Activated CD8-positive, alpha-beta memory T cell treated with anti-CD3 and anti-CD28 coated beads, Interleukin-2, amount 50 U/mL, for 1 hour (primary cell): ENCODE results near the gene MYZAP.

Experiments used
- DNase-seq: peaks from one replicate; pipeline ENCODE4 v3.0.0-alpha.2; 2020; ENCODE audit errors: extremely low read depth

The MYZAP gene, protein sequence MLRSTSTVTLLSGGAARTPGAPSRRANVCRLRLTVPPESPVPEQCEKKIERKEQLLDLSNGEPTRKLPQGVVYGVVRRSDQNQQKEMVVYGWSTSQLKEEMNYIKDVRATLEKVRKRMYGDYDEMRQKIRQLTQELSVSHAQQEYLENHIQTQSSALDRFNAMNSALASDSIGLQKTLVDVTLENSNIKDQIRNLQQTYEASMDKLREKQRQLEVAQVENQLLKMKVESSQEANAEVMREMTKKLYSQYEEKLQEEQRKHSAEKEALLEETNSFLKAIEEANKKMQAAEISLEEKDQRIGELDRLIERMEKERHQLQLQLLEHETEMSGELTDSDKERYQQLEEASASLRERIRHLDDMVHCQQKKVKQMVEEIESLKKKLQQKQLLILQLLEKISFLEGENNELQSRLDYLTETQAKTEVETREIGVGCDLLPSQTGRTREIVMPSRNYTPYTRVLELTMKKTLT

DNA sequence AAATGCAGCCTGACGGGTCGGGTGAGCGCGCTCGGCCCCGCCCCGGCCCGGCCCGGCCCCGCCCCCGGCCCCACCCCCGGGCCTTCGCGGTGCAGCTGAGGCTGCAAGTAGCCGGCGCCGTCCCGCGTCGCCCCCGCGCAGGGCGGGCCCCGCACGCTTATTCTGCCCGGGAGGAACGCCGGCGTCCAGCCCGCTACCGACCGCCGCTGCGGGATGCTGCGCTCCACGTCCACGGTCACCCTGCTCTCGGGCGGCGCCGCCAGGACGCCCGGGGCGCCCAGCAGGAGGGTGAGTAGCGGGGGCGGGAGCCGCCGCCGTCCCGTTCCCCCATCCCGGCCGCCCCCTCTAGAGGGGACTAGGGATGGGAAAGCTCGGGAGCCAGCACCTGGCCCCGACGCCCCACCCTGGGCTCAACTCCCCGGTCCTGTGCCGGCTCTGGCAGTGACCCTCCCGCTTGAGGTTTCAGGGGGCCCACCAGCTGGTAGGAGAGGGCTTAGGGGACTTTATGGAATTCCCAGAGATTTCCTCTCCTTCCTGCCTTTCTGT, at the start of gene MYZAP:
Gene MYZAP (plus strand): TSS at position 83 of the 546 bp plus-strand sequence. CDS start 131 bp downstream, at position 214.
- DNase-seq: no peak

DNA sequence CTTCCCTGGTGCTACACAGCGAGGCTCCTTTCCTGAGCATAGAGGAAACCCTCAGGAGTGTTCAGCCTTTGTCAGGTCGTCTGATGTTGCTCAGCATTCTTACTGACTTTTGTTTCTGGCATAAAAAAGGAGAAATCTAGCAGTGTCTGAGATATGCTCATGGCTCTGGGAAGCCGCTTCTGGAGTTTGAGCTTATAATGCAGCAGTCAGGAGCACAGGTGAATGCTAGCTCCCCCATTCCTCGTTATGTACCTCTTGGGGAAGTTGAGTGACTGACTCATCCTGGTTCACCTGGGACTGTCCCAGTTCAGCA, 49.2 kb upstream of the MYZAP start:
- no peak for DNase-seq

DNA sequence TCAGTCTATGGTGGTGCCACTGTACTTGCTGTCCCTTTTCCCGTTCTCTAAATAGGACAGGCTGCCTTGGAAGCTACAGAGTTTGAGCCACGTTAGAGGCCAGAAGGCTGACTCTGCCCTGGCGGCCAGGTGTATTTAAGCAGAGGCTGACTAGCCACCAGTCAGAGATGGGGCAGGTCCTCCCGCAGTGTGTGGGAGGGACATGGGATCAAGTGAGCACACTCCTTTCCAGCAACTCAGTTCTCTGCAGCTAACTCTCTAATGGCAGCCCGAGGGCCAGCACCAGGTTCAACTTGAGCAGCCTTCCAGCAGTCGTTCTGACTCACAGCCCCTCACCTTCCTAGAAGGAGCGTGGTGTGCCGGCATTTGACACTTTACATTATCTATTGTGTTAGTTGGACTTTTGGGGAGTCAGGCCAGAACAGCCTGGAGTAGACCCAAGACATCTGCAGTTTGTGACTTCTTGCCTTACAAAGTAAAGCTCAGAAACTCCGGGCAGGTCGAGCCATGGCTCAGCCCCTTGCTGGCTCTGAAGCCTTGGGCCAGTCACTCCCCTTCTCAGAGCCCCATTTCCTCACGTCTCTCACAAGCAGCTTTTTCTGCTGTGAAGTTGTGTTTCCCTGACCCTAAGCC, 46.7 kb upstream of the MYZAP start:
- no peak for DNase-seq

DNA sequence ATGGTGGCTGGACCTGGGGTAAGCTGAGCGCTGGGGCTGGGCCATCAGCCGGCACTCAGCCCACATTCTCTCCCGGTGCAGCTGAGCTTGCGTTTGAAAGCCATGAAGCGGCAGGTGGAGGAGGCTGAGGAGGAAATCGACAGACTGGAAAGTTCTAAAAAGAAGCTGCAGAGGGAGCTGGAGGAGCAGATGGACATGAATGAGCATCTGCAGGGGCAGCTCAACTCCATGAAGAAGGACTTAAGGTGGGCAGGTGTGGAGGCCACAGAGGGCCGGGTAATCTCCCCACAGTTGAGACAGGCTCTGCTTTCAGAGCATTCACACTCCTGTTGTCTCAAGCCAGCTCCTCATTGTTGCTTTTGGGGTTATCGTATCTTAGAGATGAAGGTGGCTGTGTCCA, 45.7 kb upstream of the MYZAP start:
- DNase-seq: no peak

DNA sequence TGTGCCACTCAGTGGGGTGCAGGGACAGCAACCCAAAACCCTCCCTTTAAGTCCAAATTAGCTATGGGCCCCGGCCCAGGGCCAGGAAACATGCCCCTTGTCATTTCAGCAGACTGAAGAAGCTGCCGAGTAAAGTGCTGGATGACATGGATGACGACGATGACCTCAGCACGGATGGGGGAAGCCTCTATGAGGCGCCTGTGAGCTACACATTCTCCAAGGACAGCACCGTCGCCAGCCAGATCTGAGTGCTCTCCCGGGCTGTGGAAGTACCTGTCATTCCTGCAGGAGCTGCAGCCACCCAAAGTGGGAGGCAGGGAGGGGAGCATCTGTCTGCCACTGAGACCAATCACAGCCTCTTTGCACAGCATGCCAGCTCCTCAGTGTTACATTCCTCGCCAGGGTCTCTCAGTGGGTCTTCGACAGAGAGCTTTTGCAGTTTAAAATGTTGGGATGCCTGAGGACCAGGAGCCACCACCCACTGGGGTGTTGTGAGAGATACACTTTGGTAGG, 44.4 kb upstream of the MYZAP start:
- DNase-seq: no peak

DNA sequence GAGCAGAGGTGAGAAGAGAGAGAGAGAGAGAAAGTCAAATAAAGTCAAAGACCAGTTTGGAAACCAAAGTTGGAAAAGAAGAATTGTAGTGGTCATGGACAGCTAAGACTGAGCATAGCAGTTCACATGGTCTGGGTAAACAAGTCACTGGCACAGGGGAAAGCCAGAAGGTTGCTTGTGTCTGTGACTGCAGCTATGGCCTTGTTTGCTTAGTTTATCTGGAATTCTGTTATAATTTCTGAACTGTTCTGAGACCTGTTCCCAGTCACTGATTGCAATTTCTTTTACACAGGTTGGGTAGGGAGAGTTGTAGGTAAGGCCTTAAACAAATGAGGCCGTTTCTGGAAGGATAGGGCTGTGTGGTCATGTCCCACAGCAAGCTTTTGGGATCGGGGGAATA, 43.4 kb upstream of the MYZAP start:
- DNase-seq: no peak

DNA sequence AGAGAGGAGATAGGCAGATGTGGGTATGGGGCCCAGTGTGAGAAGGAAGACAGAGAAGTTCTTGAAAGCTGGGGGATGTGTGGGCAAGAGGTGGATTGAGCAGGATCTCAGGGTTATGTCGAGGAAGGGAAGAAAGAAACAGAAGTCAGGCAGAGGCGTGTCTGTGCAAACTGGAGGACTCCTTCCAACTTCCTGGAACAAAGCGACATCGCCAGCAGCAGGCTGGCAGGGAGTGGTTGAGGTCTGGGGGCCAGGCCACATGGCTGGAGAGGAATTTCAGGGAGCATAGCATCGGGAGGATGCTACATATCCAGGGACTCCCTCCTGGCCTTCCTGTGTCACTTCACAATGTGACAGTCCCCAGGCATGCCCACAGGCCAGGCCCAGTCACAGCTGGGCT, 42.9 kb upstream of the MYZAP start:
- DNase-seq: no peak

DNA sequence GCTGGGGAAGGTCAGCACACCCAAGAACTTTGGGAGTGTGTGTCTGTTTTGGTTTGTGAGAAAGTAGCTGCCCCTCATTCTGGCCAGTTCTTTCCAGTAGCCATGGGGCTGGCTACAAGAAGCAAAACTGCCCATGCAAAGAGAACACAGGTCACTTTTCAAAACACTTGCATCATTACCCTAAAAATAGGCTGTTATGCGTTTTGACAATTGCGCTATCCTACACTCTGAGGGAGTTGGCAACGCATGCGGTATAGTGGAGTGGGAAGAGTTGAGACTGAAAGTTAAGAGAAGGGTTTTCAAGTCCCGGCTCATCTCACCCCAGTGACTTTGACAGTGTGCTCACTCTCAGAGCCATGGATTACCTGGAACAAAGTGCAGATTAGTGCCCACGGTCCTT, 41.8 kb upstream of the MYZAP start:
- no peak for DNase-seq

DNA sequence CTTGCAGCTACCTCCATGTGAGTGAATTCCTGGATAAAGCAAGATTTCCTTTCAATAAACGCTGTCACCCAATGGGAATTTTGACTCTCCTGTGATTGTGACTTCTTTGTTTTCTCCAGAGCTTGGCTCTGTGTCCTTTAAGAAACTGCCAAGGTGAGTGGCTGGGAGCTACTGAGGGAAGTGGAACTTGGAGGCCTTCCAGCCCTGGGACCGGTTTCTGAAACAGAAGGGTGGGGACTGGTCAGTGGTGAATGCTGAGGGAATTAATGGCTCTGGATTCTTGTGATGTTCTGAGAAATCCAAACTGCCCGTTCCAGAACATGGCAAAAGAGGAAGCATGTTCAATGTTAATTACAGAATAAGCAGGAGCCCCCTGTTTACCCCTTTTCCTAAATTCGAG, 41.1 kb upstream of the MYZAP start:
- DNase-seq: no peak

DNA sequence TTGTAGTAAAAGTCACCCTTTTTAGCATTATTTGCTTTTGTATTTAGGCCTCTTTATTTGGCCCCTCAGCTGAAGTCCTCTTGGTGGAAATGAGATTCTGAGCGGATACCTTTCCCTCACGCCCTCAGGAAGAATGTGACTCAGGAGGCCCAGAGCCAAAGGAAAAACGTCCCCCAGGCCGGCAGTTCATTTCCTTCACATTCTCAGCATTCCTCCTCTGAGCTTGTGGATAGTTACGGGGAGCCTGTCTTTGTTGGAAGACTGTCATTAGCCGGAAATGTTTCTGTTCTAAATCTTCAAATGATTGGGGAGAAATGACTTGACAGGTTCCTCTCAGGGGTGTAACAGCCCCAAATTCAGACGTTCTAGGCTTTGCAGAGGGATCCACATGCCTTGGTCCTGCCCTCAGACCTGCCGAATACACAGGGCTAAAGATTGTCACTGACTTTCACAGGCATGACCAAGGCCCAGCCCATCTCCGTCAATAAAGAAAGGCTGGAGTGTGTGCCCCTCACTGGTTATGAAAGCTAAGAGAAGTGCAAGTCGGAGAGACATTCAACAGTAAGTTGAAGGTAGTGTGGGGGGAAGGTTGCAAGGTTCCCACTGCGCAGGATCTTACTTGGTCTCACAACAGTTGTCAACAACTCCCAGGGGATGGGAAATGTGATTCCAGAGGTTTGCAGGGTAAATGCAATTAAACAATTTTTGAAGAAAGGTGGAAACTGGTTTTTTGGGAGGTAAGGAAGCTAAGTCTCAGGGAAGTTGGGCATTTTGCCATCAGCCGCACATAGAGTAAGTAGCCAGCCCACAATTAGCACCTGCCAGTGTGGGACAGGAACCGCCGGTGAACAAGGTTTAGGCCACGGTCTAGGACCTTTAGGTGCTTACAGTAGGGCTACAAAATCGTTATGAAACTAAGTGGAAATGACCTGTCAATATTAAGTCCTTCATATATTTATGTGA, 39.7 kb upstream of the MYZAP start:
- no peak for DNase-seq

DNA sequence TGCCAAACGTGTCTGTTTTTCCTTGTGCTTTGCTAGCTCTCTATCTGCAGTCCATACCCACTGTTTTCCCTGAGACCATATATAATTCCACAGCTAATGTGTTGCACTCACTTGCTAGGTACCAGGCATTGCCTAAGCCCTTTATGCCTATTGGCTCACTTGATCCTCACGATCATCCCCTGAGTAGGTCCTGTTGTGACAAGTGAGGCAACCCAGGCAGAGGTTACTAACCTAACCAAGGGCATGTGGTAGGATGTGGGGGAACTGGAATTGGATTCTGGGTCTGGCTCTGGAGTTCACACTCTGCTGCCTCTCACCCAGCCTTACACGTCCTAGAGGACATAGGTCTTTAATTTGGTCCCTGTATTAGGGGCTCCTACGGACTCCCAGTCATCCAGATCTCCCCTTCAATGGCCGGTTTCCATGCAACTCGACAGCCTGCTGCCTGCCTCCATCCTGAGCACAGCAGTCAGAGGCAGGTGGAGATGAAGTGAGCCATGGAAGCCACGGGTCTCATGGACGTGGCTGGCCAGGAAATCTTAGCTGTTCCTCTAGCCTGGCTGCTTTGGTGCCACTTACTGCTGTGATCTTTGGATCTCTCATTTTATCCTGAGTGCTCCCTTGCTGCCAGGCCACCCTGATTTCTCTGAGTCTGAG, 38.9 kb upstream of the MYZAP start:
- no peak for DNase-seq

DNA sequence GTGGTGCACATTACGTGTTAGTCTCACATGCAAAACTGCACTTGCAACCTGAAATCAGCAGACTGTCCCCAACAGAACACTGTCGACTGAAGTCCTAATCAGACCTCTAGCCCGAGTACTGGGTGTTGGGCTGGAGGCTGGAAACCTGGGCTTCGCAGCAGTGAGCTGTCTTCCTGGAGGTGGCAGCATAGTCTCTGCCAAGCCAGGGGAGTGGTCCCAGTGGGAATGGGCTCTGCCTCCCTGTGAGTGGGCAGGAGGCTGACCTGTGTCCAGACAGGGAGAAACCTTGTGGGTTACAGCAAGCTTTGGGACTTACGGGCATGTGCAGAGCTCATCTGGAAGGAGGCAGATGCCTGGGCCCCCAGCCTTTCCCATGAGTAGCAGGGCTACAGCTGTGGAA, 38.2 kb upstream of the MYZAP start:
- no peak for DNase-seq

DNA sequence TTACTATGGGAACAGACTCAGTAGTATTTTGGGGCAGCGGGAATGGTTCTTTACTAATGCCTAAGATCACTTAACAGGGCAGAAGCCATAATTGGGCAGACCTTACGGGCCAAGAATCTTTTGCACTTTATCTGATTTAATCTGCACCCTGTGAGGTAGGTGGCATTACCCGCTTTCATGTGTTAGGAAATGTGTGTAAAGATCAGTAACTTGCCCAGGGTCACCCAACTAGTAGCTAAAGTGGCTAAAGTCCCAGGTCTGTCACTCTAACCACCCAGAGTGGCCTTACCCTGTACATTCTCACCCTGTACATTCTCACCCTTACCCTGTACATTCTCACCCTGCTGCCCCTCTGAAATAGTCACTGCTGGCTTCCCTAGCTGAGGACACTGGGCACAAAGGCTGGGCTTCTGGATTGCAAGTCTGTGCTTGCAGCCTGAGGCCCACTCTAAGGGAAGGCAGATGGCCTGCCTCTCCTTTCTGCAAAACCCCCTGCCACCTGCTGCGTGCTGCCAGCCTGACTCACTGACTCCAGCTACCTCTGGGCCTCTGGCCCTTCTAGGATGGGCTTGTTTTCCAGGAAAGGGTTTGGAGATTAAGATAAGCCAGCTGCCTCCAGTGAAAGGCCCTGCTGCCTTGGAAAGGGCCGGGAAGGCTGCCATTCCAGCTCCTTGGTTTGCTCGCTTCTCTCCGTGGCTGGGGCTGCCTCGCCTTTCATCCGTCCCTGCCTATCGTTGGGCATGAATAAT, 37.5 kb upstream of the MYZAP start:
- DNase-seq: no peak

DNA sequence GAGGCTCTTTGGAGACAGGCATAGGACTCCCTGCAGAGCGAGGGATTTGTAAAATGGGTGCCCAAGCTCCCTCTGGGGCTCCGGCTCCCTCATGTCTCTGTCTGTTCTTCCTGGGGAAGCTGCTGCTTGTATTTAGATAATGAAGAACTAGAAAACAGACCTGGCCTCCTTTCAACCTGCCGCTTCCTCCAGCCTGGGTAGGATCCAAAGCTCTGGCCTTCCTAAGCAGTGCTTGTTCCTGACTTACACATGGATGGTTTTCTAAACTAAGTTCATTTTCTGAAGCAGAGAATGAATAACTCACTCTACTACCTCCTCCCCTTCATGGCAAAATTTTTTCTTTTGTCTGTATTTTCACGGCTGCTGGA, 36.9 kb upstream of the MYZAP start:
- DNase-seq: no peak

DNA sequence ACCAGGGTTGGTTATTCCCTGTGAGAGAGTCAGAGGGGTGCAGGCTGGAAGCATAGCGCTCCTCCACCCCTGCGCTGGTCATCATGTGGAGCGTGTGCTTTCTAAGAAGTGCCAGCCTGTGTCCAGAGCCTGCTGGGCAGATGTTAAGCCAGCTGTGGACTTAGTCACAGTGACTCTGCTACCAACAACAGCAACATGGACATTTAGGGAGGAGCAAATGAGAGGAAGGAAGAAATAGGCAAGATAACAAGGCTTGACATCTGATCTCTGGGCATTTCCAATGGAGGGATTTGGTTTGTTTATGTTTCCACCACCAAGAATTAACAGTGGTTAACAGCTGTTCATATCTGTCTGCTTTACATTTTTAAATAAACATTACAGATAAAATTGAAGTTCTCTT, 36.4 kb upstream of the MYZAP start:
- DNase-seq: no peak

DNA sequence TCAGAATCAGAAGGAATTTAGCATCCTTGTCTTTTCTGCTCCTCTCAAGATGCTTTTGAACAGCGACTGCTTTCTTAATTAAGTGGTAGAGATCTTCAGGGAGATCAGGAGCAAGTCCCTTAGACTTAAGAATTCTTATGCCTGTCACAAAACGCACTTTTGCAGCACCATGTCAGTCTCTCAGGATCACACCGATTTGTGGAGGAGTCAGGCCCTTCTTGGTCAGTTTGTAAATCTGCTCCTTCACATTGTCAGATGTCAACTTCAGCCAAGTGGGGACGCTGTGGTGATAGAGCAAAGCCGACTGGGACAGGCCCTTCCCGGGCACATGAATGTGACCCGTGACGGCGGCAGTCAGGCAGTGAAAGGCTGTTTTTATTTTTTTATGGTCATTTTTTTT, 35.7 kb upstream of the MYZAP start:
- no peak for DNase-seq

DNA sequence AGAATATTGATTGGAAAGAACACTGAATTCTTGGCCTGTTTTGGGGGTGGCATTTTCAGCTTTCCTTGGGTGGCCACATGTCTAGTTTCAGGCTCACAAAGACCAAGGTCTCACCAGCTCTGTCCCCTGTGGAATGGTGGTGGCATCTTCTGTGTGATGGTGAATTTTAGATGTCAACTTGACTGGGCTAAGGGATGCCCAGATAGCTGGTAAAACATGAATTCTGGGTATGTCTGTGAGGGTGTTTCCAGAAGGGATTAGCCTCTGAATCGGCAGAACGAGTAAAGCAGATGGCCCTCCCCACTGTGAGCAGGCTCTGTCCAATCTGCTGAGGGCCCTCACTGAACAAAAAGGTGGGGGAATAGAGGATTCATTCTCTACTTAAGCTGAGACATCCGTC, 34.4 kb upstream of the MYZAP start:
- no peak for DNase-seq

DNA sequence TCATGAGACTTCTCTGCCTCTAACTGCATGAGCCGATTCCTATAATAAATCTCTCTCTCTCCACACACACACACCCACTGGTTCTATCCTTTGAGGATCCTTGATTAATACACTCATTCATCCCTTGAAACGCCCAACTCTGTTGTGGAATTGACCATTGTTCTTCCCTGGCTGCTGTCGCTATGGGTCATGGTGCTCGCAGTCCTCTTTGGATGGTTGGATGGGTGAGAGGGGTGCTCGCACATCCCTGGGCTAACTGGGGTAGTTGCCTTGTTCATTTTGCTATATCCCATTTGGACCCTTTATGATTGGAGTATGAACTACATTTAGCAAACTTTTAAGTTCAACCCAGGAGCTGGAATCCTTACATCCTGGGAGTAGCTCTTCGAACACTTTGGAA, 33.9 kb upstream of the MYZAP start:
- DNase-seq: no peak

DNA sequence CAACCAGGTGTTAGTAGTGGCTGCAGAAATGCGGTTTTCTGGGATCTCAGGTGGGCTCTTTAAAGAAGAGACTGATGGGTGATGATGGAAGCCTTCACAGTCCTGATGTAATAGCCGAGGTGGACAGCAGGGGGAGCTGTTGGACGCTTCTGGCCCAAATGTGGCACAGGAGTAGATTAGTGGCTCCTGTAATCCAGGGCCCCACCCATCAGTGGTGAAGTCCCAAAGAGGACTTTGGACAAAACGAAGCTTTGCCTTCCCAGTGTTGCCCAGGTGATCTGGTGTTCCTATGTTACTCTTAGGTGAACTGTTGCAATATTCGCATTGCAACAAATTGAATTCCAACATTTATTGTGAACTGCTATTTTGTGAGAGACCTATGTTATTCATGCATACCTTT, 31.8 kb upstream of the MYZAP start:
- DNase-seq: no peak

DNA sequence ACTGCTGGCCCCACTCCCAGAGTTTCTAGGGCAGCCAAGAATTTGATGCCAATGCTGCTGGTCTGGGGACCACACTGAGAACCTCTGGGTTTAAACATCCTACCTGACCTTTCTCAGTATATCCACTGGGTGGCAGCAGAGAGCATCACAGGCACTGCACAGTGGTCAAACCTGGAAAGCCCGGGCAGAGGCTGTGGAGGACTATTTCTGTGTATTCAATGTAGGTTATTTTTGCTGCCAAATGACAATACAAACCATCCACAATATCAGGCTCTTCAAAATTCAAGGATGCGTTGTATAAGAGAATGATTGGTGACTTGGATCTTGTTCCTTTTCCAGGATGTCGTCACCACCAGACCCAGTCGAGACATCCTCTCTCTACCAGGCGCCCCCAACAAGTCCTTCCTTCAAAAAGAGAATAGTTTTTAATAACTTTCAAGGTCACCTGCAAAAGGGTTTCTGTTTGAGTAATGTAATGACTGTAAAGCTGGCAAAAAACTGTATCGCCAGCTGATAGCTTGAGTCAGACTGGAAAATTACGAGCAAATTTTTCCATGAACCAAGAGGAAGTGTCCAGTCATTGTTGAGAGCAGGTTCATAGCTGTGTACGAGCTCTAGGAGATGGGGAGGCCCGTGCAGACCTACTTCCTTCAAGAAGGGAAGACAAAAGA, 30.5 kb upstream of the MYZAP start:
- peak; percentile 20 for DNase-seq
